Fibroblast of gingiva (primary cell): ENCODE data around the gene ADGRG2.

ENCODE experiments used
- DNase-seq: peaks from one replicate; pipeline ENCODE4 v3.0.0-alpha.2; 2011; ENCODE audit warnings: low read depth

The ADGRG2 gene

GRCh38 chrX:18956303-18957032 lies 165.8 kb downstream of the ADGRG2 start:
- DNase-seq = no peak

GRCh38 chrX:18955676-18956075 lies 166.6 kb downstream of the ADGRG2 start:
- no peak for DNase-seq

DNA sequence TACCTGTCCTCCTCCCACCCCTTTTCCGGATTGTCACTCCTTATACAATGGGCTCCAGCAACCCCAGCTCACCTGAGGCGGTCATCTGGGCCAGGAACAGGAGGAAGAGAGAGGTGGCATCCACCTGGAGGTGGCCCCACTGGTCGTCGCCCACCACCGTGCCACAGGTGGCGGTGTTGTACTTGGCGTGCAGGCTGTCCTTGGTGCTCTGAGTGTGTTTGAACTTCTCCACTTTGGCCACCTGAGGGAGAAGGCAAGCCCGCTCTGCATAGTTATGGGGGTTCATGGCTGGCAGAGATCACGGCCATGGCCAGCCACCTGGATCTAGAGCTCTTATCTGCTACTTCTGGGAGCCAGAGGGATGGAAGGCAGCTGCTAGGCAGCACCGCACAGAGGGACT lies 171.2 kb downstream of the ADGRG2 start:
- no peak for DNase-seq

DNA sequence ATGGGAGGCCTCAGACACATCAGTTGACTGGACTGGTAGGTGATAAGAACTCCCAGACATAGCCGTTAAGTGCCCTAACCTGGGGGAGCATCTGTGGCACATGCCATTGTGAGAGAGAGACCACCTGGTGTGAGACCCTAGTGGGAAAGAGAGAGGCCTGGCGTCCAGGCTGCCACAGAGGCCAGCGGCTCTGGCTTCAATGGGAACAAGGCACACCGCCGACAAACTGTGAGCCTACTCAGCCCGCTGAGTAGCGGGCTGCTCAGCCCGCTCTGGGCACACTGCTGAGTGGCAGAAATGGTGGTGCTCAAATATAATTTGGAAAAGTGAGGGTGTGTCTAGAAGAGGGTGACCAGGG lies 172.3 kb downstream of the ADGRG2 start:
- DNase-seq = no peak

GRCh38 chrX:18949291-18949943 lies 172.9 kb downstream of the ADGRG2 start:
- DNase-seq = no peak

GRCh38 chrX:18946611-18947010 lies 175.7 kb downstream of the ADGRG2 start:
- no peak for DNase-seq

DNA sequence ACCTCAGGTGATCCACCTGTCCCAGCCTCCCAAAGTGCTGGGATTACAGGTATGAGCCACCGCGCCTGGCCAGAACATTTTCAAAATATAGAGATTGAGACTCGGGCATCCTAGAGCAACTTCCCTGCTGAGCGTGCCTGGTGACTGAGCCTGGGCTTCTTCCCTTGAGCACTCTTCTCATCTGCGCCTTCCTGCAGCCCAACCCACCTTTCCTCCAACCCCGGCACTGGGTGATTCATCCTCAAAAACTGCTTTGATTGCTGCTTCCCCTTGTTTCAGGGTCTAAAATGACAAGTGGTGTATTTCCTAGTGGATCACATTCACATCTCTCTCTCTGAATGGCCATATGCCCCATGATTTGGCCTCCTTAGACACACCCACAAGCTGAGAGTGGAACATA lies 176.1 kb downstream of the ADGRG2 start:
- no peak for DNase-seq

GRCh38 chrX:18945483-18945882 lies 176.8 kb downstream of the ADGRG2 start:
- DNase-seq = no peak

DNA sequence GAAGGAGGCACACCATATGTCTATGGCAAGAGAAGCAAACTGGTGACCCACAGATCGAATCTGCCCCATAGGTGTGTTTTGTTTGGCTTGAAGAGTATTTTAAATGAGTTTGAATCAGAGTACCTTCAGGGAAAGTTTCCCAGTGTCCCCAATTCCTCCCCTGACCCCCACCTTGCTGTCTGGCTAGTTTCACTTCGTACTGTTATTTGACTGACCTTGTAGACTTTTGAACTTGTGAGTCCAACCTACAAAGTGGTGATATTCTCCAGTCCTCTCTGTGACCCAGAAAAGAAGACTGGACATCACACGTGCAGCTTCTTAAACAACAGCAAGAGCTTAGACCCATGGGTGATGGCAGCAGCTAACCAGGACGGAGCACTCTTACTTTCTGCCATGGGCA lies 177.8 kb downstream of the ADGRG2 start:
- DNase-seq = no peak

DNA sequence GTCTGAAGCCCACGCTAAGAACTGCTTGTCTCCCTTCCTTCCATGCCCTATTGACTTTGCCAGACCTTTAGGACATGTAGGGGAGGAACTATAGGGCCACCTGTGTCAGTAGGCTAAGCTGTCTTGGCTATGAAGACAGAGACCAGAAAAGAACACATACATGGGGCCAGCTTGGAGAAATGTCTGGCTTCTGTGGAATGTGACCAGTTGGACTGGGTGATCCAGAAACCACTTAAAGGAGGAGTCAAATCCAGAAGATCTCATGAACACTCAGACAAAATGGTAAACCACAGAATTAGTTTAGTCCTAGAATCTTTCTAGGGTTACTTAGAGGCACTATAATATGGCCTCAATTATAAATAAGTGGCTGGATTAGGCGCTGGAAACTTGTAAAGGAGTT lies 180.4 kb downstream of the ADGRG2 start:
- DNase-seq = no peak
